OCI-LY7 (cell line): ENCODE results near the gene MPZ. TPM values are rescaled to one million over a fixed set of nuclear protein-coding genes. Genes with fewer than 3 reads are reported as not detected.

Experiments
- BruUV-seq: library from RNA; stranded (reverse); fragments of 400-500 nt; replicated peaks from 2 replicates; lab custom pipeline; 2021; lab: Mats Ljungman, UMichigan
- CTCF ChIA-PET: fragments of 300-600 bp; sonication (Branson Sonifier 250); formaldehyde crosslinking; loops from one replicate; lab custom pipeline; 2022; ENCODE audit warnings: antibody characterized with exemption; ENCODE audit not compliant: unreplicated experiment; lab: Charles Lee
- POLR2A ChIA-PET: fragments of 300-600 bp; sonication (Branson Sonifier 250); formaldehyde crosslinking; loops from one replicate; lab custom pipeline; 2022; ENCODE audit warnings: antibody characterized with exemption; lab: Charles Lee
- DNase-seq: peaks from one replicate; pipeline ENCODE4 v3.0.0-alpha.2; 2015; ENCODE audit warnings: low spot score
- H2AFZ ChIP-seq: fragments of 200-600 bp; sonication (generic), shearing (Covaris generic); 2 replicates; pipeline ENCODE4 v1.6.1; 2014; ENCODE audit warnings: mild to moderate bottlenecking, antibody characterized with exemption, low read length, moderate library complexity
- H3K27ac ChIP-seq: fragments of 200-600 bp; sonication (generic); 2 replicates; pipeline ENCODE4 v1.5.1; 2014; ENCODE audit warnings: mixed run types, low read depth, mild to moderate bottlenecking, moderate library complexity, low read length, inconsistent platforms; ENCODE audit not compliant: poor library complexity, severe bottlenecking
- H3K36me3 ChIP-seq: fragments of 200-600 bp; sonication (generic); 2 replicates; pipeline ENCODE4 v1.6.1; 2014; ENCODE audit warnings: mild to moderate bottlenecking, antibody characterized with exemption, low read length, moderate library complexity, mixed read lengths; ENCODE audit not compliant: insufficient read depth
- H3K4me1 ChIP-seq: fragments of 200-600 bp; sonication (generic); 2 replicates; pipeline ENCODE4 v1.5.1; 2014; ENCODE audit warnings: mild to moderate bottlenecking, low read length; ENCODE audit not compliant: insufficient read depth, poor library complexity, severe bottlenecking
- H3K4me2 ChIP-seq: fragments of 200-600 bp; sonication (generic); 2 replicates; pipeline ENCODE4 v1.6.1; 2014; ENCODE audit warnings: mild to moderate bottlenecking, low read length
- H3K4me3 ChIP-seq: fragments of 200-600 bp; sonication (generic); 2 replicates; pipeline ENCODE4 v1.5.1; 2014; ENCODE audit warnings: mild to moderate bottlenecking, low read depth, low read length; ENCODE audit not compliant: poor library complexity, severe bottlenecking
- H3K79me2 ChIP-seq: fragments of 200-600 bp; sonication (generic); 2 replicates; pipeline ENCODE4 v1.6.1; 2016; ENCODE audit warnings: low read depth, mild to moderate bottlenecking, low read length, moderate library complexity, mixed read lengths; ENCODE audit not compliant: insufficient read depth
- H3K9me2 ChIP-seq: fragments of 200-600 bp; sonication (generic); 2 replicates; pipeline ENCODE4 v1.6.1; 2016; ENCODE audit warnings: mild to moderate bottlenecking, low read length, mixed read lengths; ENCODE audit not compliant: insufficient read depth
- H3K9me3 ChIP-seq: fragments of 200-600 bp; sonication (generic); 2 replicates; pipeline ENCODE4 v1.6.1; 2014; ENCODE audit warnings: mild to moderate bottlenecking, mixed run types, low read length, mixed read lengths
- H4K20me1 ChIP-seq: fragments of 200-600 bp; sonication (generic); 2 replicates; pipeline ENCODE4 v1.6.1; 2014; ENCODE audit warnings: mild to moderate bottlenecking, antibody characterized with exemption, low read length, moderate library complexity, mixed read lengths; ENCODE audit not compliant: insufficient read depth
- EZH2phosphoT487 ChIP-seq: fragments of 200-600 bp; sonication (generic); IDR thresholded peaks from 2 replicates; pipeline ENCODE4 v1.6.1; 2018; ENCODE audit warnings: low read depth, borderline replicate concordance, mild to moderate bottlenecking, mixed run types, antibody characterized with exemption, low read length, moderate library complexity, mixed read lengths
- intact Hi-C: fragments of 100-400 bp; cut with micrococcal nuclease; formaldehyde crosslinking; loops from one replicate; pipeline ENCODE4 v1.10.0; 2022; ENCODE audit not compliant: unreplicated experiment
- total RNA-seq, 2 experiments: library from RNA; depleted of rRNA in 1 of 2; stranded (reverse); fragments of >200 nt in 1 of 2; shearing (Covaris generic) in 1 of 2; gene quantifications; 2 replicates each; pipeline ENCODE4 v1.2.3, GENCODE V29; 2014 to 2022
- TF ChIP-seq, protein P1 (sequence below): fragments of 200-600 bp; sonication (generic); conservative IDR thresholded peaks from 2 replicates; pipeline ENCODE4 v1.5.1; 2014; ENCODE audit warnings: mild to moderate bottlenecking, antibody characterized with exemption, low read length, moderate library complexity, mixed read lengths

MPZ gene
- total RNA-seq, 2 experiments from 2014 or later = 4.5 to 9.0 TPM

DNA sequence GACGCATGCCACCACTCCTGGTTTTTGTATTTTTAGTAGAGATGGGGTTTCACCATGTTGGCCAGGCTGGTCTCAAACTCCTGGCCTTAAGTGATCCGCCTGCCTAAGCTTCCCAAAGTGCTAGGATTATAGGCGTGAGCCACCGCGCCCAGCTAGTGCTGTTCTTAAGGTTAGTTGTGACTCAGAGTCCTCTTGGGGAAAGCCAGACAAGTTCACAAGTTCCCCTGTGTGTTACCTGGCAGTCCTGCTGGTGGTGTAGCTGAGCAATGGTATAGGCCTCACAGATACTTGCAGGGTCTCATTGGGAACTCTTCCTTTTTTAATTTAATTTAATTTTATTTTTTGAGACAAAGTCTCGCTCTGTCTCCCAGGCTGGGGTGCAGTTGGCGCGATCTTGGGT lies 47.3 kb upstream of the MPZ start:
- TF ChIP-seq EZH2phosphoT487 = no peak
- TF ChIP-seq, protein P1, sequence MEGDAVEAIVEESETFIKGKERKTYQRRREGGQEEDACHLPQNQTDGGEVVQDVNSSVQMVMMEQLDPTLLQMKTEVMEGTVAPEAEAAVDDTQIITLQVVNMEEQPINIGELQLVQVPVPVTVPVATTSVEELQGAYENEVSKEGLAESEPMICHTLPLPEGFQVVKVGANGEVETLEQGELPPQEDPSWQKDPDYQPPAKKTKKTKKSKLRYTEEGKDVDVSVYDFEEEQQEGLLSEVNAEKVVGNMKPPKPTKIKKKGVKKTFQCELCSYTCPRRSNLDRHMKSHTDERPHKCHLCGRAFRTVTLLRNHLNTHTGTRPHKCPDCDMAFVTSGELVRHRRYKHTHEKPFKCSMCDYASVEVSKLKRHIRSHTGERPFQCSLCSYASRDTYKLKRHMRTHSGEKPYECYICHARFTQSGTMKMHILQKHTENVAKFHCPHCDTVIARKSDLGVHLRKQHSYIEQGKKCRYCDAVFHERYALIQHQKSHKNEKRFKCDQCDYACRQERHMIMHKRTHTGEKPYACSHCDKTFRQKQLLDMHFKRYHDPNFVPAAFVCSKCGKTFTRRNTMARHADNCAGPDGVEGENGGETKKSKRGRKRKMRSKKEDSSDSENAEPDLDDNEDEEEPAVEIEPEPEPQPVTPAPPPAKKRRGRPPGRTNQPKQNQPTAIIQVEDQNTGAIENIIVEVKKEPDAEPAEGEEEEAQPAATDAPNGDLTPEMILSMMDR = no peak
- Histone ChIP-seq H3K36me3 (peaks cover 58% of the 10 kb centered on the region), H3K9me3 (no peaks in the 10 kb centered on the region), H3K4me1 (no peaks in the 10 kb centered on the region), H3K79me2 (no peaks in the 10 kb centered on the region), H3K4me2 (no peak overlapping the region), H4K20me1 (no peaks in the 10 kb centered on the region), H2AFZ (no peak overlapping the region), H3K4me3 (no peak overlapping the region), H3K9me2 (no peaks in the 10 kb centered on the region), H3K27ac (no peak overlapping the region)
- no TSS peak for BruUV-seq
- POLR2A ChIA-PET = interaction anchor here (1.1 kb wide), 1 partner anchor 43 kb away, joined by 3 read pairs; the partner anchor contains the start of gene SDHC
- intact Hi-C loops = no loop called here
- CTCF ChIA-PET = no interaction called here
- no peak for DNase-seq

DNA sequence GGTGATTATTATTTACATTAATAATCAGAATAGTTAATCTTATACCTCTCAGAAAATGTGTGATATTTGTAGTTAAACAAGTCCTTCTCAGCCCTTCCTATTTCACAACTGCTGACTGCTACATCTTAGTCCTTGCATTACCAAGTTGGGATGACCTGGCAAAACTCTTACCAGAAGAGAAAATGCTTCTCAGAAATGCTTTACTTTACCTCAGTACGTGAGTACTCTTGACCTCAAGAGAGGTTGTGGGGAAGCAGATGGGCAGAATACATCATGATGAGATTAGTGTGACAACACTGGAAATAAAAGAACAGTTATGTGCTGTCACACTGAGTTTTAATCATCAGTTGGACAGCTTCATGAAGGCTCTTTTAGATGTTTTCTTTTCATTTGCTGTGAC lies 41.7 kb upstream of the MPZ start:
- no peak overlapping the region for H2AFZ ChIP-seq
- no peak overlapping the region for H3K4me3 ChIP-seq
- DNase-seq = no peak
- H3K27ac ChIP-seq = no peak overlapping the region
- no peaks in the 10 kb centered on the region for H3K4me1 ChIP-seq
- H3K36me3 ChIP-seq = peaks cover 48% of the 10 kb centered on the region
- H3K4me2 ChIP-seq = no peak overlapping the region
- BruUV-seq = no TSS peak
- H3K79me2 ChIP-seq = no peaks in the 10 kb centered on the region
- TF ChIP-seq, protein P1 = no peak
- no peak for TF ChIP-seq EZH2phosphoT487
- intact Hi-C loops = no loop called here
- H3K9me3 ChIP-seq = no peaks in the 10 kb centered on the region
- ChIA-PET CTCF (no interaction called here), POLR2A (interaction anchor here (0.6 to 1.0 kb wide), 2 partner anchors 111 to 970 kb away, joined by 3 to 9 read pairs; no protein-coding TSS in a partner anchor)
- no peaks in the 10 kb centered on the region for H4K20me1 ChIP-seq
- no peaks in the 10 kb centered on the region for H3K9me2 ChIP-seq

DNA sequence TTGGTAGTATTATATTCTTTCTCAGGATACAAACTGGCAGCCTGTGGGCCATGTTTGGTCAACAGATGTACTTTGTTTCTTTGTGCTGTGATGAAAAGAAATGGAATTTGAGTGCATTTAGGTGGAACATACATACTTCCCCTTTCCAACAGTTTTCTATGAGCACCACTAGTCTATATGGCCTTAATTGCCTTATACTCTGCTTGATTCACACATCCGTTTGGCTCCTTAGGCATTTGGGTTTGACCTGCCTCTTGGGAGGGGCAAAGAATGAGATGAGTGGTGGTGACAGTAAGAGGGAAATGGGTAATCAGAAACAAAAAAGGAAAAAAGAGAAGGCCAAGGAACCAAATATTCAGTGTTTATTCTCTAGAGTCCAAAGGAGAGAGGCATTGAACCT lies 40.9 kb upstream of the MPZ start:
- Histone ChIP-seq H3K36me3 (peaks cover 56% of the 10 kb centered on the region), H4K20me1 (no peaks in the 10 kb centered on the region), H3K9me2 (no peaks in the 10 kb centered on the region), H3K4me1 (no peaks in the 10 kb centered on the region), H3K4me2 (no peak overlapping the region), H3K79me2 (no peaks in the 10 kb centered on the region), H3K4me3 (no peak overlapping the region), H3K27ac (no peak overlapping the region), H3K9me3 (no peaks in the 10 kb centered on the region), H2AFZ (no peak overlapping the region)
- no TSS peak for BruUV-seq
- no peak for DNase-seq
- ChIA-PET CTCF (no interaction called here), POLR2A (interaction anchor here (0.6 to 1.0 kb wide), 3 partner anchors 9 to 1155 kb away, joined by 3 to 6 read pairs (median 3); no protein-coding TSS in a partner anchor)
- intact Hi-C loops = no loop called here
- TF ChIP-seq, protein P1 = no peak
- TF ChIP-seq EZH2phosphoT487 = no peak
